ENCODE data around the gene KLHL25. TPM values are rescaled to one million over a fixed set of nuclear protein-coding genes. Genes with fewer than 3 reads are reported as not detected.

Gene KLHL25
- total and polyA plus RNA-seq, 2 of the 13 experiments (the other 11 are each of a cell fraction or from before 2014, with no cell fraction given): 3.7 to 8.2 TPM

DNA sequence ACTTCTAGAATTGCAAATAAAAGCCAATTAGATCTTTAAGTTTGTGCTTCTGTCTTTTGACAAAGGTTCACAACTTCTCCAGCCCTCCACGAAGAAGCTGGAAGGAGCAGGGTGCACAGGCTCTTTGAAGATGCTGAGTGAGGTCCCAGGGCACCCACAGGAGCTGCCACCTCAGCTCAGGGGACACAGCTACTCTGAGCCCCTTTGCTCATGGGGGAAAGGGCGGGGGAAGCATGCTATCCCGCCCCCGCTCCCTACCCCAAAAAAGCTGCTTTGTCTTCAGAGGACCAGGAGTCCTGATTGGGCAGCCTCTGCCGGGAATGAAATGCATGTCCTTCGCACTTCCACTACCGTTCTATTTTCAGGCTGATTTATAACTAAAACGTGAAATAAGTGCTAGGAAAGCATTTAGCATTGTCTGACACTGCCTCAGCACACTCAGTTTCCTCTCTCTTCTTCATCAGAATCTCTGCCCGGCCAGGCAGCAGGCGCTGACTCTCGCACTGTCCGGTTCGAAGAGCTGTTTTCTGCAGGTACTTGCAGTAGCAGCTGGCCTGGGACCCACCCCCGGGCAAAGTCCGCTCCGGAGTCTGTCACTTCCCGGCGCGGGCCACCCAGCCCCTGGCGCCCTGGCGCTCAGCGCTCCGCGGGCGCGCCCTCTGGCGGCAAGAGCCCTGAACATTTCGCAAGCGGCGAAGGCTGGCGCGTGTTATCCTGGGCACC is 45.5 kb upstream of the KLHL25 start (continued):
- TF ChIP-seq, protein P1, sequence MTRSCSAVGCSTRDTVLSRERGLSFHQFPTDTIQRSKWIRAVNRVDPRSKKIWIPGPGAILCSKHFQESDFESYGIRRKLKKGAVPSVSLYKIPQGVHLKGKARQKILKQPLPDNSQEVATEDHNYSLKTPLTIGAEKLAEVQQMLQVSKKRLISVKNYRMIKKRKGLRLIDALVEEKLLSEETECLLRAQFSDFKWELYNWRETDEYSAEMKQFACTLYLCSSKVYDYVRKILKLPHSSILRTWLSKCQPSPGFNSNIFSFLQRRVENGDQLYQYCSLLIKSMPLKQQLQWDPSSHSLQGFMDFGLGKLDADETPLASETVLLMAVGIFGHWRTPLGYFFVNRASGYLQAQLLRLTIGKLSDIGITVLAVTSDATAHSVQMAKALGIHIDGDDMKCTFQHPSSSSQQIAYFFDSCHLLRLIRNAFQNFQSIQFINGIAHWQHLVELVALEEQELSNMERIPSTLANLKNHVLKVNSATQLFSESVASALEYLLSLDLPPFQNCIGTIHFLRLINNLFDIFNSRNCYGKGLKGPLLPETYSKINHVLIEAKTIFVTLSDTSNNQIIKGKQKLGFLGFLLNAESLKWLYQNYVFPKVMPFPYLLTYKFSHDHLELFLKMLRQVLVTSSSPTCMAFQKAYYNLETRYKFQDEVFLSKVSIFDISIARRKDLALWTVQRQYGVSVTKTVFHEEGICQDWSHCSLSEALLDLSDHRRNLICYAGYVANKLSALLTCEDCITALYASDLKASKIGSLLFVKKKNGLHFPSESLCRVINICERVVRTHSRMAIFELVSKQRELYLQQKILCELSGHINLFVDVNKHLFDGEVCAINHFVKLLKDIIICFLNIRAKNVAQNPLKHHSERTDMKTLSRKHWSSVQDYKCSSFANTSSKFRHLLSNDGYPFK (CRISPR knock-in tag; IDR thresholded peaks at IDR 0.05; ENCODE audit: borderline replicate concordance): 0 out of 2 replicates have a peak, but pooled peaks have one; percentile 25
- TF ChIP-seq HNRNPH1 (optimal IDR thresholded peaks at IDR 0.05; ENCODE audit: low read depth, low read length) (no peak), SOX5 (CRISPR knock-in tag; IDR thresholded peaks at IDR 0.05; ENCODE audit: borderline replicate concordance) (0 out of 2 replicates have a peak, but pooled peaks have one; percentile 55), RARA (CRISPR knock-in tag; IDR thresholded peaks at IDR 0.05) (peak; percentile 50; the same call in 1 of the 2 replicates), CCDC6 (CRISPR knock-in tag; IDR thresholded peaks at IDR 0.05) (no peak), PAWR (CRISPR knock-in tag; IDR thresholded peaks at IDR 0.05; ENCODE audit: borderline replicate concordance) (no peak), ZNF678 (CRISPR knock-in tag; IDR thresholded peaks at IDR 0.05) (no peak), ZNF775 (CRISPR knock-in tag; IDR thresholded peaks at IDR 0.05; ENCODE audit: borderline replicate concordance) (no peak)
- TF ChIP-seq, protein P2, sequence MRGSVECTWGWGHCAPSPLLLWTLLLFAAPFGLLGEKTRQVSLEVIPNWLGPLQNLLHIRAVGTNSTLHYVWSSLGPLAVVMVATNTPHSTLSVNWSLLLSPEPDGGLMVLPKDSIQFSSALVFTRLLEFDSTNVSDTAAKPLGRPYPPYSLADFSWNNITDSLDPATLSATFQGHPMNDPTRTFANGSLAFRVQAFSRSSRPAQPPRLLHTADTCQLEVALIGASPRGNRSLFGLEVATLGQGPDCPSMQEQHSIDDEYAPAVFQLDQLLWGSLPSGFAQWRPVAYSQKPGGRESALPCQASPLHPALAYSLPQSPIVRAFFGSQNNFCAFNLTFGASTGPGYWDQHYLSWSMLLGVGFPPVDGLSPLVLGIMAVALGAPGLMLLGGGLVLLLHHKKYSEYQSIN (CRISPR knock-in tag; IDR thresholded peaks at IDR 0.05; ENCODE audit: borderline replicate concordance): no peak
- TF ChIP-seq, protein P3, sequence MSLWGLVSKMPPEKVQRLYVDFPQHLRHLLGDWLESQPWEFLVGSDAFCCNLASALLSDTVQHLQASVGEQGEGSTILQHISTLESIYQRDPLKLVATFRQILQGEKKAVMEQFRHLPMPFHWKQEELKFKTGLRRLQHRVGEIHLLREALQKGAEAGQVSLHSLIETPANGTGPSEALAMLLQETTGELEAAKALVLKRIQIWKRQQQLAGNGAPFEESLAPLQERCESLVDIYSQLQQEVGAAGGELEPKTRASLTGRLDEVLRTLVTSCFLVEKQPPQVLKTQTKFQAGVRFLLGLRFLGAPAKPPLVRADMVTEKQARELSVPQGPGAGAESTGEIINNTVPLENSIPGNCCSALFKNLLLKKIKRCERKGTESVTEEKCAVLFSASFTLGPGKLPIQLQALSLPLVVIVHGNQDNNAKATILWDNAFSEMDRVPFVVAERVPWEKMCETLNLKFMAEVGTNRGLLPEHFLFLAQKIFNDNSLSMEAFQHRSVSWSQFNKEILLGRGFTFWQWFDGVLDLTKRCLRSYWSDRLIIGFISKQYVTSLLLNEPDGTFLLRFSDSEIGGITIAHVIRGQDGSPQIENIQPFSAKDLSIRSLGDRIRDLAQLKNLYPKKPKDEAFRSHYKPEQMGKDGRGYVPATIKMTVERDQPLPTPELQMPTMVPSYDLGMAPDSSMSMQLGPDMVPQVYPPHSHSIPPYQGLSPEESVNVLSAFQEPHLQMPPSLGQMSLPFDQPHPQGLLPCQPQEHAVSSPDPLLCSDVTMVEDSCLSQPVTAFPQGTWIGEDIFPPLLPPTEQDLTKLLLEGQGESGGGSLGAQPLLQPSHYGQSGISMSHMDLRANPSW (CRISPR knock-in tag; IDR thresholded peaks at IDR 0.05; ENCODE audit: borderline replicate concordance): no peak; the same call in 1 of the 2 replicates
- TF ChIP-seq, protein P4, sequence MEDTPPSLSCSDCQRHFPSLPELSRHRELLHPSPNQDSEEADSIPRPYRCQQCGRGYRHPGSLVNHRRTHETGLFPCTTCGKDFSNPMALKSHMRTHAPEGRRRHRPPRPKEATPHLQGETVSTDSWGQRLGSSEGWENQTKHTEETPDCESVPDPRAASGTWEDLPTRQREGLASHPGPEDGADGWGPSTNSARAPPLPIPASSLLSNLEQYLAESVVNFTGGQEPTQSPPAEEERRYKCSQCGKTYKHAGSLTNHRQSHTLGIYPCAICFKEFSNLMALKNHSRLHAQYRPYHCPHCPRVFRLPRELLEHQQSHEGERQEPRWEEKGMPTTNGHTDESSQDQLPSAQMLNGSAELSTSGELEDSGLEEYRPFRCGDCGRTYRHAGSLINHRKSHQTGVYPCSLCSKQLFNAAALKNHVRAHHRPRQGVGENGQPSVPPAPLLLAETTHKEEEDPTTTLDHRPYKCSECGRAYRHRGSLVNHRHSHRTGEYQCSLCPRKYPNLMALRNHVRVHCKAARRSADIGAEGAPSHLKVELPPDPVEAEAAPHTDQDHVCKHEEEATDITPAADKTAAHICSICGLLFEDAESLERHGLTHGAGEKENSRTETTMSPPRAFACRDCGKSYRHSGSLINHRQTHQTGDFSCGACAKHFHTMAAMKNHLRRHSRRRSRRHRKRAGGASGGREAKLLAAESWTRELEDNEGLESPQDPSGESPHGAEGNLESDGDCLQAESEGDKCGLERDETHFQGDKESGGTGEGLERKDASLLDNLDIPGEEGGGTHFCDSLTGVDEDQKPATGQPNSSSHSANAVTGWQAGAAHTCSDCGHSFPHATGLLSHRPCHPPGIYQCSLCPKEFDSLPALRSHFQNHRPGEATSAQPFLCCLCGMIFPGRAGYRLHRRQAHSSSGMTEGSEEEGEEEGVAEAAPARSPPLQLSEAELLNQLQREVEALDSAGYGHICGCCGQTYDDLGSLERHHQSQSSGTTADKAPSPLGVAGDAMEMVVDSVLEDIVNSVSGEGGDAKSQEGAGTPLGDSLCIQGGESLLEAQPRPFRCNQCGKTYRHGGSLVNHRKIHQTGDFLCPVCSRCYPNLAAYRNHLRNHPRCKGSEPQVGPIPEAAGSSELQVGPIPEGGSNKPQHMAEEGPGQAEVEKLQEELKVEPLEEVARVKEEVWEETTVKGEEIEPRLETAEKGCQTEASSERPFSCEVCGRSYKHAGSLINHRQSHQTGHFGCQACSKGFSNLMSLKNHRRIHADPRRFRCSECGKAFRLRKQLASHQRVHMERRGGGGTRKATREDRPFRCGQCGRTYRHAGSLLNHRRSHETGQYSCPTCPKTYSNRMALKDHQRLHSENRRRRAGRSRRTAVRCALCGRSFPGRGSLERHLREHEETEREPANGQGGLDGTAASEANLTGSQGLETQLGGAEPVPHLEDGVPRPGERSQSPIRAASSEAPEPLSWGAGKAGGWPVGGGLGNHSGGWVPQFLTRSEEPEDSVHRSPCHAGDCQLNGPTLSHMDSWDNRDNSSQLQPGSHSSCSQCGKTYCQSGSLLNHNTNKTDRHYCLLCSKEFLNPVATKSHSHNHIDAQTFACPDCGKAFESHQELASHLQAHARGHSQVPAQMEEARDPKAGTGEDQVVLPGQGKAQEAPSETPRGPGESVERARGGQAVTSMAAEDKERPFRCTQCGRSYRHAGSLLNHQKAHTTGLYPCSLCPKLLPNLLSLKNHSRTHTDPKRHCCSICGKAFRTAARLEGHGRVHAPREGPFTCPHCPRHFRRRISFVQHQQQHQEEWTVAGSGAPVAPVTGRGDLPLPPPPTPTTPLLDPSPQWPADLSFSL (CRISPR knock-in tag; IDR thresholded peaks at IDR 0.05): no peak
- TF ChIP-seq, protein P5, sequence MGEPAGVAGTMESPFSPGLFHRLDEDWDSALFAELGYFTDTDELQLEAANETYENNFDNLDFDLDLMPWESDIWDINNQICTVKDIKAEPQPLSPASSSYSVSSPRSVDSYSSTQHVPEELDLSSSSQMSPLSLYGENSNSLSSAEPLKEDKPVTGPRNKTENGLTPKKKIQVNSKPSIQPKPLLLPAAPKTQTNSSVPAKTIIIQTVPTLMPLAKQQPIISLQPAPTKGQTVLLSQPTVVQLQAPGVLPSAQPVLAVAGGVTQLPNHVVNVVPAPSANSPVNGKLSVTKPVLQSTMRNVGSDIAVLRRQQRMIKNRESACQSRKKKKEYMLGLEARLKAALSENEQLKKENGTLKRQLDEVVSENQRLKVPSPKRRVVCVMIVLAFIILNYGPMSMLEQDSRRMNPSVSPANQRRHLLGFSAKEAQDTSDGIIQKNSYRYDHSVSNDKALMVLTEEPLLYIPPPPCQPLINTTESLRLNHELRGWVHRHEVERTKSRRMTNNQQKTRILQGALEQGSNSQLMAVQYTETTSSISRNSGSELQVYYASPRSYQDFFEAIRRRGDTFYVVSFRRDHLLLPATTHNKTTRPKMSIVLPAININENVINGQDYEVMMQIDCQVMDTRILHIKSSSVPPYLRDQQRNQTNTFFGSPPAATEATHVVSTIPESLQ (CRISPR knock-in tag; conservative IDR thresholded peaks at IDR 0.05): no peak

All from HepG2 (cell line).